GM21447 (cell line): ENCODE results near the gene EPB41L5.
A peak's percentile ranks its signal among the peaks of the same experiment; 100 is the strongest.
"Not testable (repeated sequence)": the region's sequence is repeated elsewhere in the genome, so short reads cannot be mapped to it uniquely, and the experiment has no call there.

Experiments
- ATAC-seq: cut with Tn5 transposase; IDR thresholded peaks from one replicate; pipeline ENCODE4 v1.9.1; 2021; ENCODE audit not compliant: unreplicated experiment

The EPB41L5 gene

GRCh38 chr2:120140866-120141265 is 128.0 kb downstream of the EPB41L5 start:
- no peak for ATAC-seq

GRCh38 chr2:120141300-120142069 is 128.6 kb downstream of the EPB41L5 start:
- no peak for ATAC-seq

- ATAC-seq = no peak
Observed at GRCh38 chr2:120142528-120143219, 129.8 kb downstream of the EPB41L5 start.

- ATAC-seq = no peak
Observed at GRCh38 chr2:120148229-120148628, 135.4 kb downstream of the EPB41L5 start.

GRCh38 chr2:120148669-120149068 is 135.8 kb downstream of the EPB41L5 start:
- ATAC-seq = no peak

GRCh38 chr2:120149406-120149805 is 136.5 kb downstream of the EPB41L5 start:
- no peak for ATAC-seq

GRCh38 chr2:120150040-120150482 is 137.2 kb downstream of the EPB41L5 start:
- ATAC-seq = no peak

- ATAC-seq = no peak
Observed at GRCh38 chr2:120155308-120155707, 142.4 kb downstream of the EPB41L5 start.

GRCh38 chr2:120158658-120159057 is 145.8 kb downstream of the EPB41L5 start:
- ATAC-seq = not testable (repeated sequence)

- no peak for ATAC-seq
Observed at GRCh38 chr2:120161190-120161589, 148.3 kb downstream of the EPB41L5 start.

- ATAC-seq = no peak
Observed at GRCh38 chr2:120162716-120163115, 149.8 kb downstream of the EPB41L5 start.

GRCh38 chr2:120167272-120167671 is 154.4 kb downstream of the EPB41L5 start:
- ATAC-seq = no peak

GRCh38 chr2:120169020-120169419 is 156.1 kb downstream of the EPB41L5 start:
- no peak for ATAC-seq

- ATAC-seq = no peak
Observed at GRCh38 chr2:120174963-120175581, 162.2 kb downstream of the EPB41L5 start.

GRCh38 chr2:120176526-120176925 is 163.6 kb downstream of the EPB41L5 start:
- no peak for ATAC-seq

GRCh38 chr2:120177001-120177621 is 164.2 kb downstream of the EPB41L5 start:
- ATAC-seq = peak; percentile 98

GRCh38 chr2:120177973-120178372 is 165.1 kb downstream of the EPB41L5 start:
- ATAC-seq = no peak

- no peak for ATAC-seq
Observed at GRCh38 chr2:120179396-120179795, 166.5 kb downstream of the EPB41L5 start.

GRCh38 chr2:120180066-120180465 is 167.2 kb downstream of the EPB41L5 start:
- no peak for ATAC-seq

- ATAC-seq = no peak
Observed at GRCh38 chr2:120182019-120182560, 169.2 kb downstream of the EPB41L5 start.

GRCh38 chr2:120189189-120189588 is 176.3 kb downstream of the EPB41L5 start:
- no peak for ATAC-seq
